Dermis blood vessel endothelial cell (primary cell): ENCODE measurements around the gene FAM72C. TPM values are rescaled to one million over a fixed set of nuclear protein-coding genes. Genes with fewer than 3 reads are reported as not detected.
"Not testable (repeated sequence)": the region's sequence is repeated elsewhere in the genome, so short reads cannot be mapped to it uniquely, and the experiment has no call there.

Source experiments
- DNase-seq: peaks from one replicate; pipeline ENCODE4 v3.0.0; 2010
- total RNA-seq: library from RNA; depleted of rRNA; stranded (reverse); fragments of >200 nt; gene quantifications from 2 replicates; pipeline ENCODE4 v1.2.3, GENCODE V29; 2014

Gene FAM72C
- 0.34 and 1.7 TPM in 2 replicates for total RNA-seq

DNA sequence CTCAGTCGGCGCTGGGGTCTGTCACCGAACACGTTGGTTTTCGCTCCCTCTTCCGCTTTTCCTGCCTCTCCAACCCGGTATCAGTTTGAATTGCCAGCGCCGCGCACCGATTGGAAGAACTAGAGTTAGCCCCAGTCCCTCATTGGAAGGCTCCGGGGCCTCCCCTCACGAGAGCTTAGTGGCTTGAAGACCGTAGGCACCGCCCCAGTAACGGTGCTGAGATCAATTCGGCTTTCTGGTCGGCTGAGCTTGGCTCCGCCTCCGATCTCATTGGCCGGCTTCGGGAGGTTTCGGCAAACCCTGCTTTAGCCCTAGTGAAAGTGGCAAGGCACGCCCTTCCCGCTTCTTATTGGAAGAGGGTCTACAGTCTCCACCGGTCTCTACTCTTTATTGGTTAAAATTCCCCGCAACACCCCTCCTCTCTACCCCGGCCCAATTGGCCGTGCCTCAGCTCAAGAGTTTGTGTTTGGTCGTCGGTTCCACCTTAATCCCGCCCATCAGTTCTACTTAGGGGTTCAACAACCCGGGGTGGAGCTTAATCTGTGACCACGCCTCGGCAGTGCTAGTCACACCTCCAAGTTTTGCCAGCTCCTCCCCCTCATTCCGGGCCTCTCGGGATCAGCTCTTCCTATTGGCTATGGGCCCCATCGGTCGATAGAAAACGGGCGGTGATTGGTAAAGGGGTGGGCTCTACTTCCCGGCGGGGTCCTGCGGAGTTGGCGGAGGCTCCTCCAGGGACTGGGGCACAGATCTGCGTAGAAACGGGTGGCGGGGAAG, at the start of gene FAM72C:
TSS of gene FAM72C (minus strand) at position 63 of the 777 bp plus-strand sequence. CDS start 845 bp downstream, outside the sequence.
- not testable (repeated sequence) for DNase-seq

DNA sequence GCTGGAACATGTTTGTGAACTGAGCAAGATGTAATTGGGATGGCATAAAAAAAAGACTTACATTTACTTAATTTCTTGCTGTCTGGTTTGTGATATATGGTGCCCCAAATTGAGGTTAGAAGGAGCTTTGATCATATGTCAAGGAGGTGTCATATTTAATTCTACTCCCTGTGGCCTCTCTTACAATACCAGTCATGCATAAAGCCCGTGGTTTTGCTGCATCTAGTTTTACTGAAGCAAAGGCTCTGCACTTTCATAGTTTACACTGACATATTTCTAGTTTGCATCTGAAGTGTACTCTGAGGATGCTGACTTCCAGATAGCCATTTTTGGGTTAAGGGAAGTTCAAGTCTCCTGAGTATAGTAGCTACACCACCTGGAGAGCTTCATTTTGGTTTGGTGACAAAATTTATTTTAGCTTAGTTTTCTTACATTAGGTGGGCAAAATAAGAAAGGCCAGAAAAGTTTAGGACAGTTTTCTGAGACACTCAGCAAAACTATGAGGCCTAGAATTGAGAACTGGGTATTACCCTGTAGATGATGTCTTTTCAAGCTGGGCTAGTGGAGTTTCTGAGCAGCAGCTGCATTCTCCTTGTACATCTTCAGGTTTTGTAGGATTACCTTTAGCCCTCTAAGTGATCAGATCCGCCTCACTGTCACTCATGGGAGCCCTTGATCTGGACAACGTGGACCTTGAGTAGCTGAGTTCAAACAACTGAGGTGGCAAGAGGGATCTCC, 48.4 kb upstream of the FAM72C start:
- not testable (repeated sequence) for DNase-seq

DNA sequence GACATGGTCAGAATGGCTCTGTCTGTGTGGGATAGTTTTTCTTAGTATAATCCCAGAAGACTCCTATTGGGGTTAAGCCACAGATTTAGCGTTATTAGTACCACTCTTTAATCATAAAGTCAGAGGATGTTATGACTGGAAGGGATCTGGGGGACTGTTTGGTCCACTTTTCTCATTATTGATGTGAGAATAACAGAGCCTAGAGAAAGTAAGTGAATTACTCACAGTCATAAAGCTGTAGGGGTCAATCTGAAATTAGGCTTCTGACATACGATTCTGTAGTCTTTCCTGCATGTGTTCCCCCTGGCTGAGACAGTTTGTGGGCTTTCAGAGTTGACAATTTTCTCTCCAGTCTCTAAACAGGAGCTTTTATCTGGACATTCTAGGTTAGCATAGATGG, 47.3 kb upstream of the FAM72C start:
- DNase-seq, result not testable (repeated sequence)

DNA sequence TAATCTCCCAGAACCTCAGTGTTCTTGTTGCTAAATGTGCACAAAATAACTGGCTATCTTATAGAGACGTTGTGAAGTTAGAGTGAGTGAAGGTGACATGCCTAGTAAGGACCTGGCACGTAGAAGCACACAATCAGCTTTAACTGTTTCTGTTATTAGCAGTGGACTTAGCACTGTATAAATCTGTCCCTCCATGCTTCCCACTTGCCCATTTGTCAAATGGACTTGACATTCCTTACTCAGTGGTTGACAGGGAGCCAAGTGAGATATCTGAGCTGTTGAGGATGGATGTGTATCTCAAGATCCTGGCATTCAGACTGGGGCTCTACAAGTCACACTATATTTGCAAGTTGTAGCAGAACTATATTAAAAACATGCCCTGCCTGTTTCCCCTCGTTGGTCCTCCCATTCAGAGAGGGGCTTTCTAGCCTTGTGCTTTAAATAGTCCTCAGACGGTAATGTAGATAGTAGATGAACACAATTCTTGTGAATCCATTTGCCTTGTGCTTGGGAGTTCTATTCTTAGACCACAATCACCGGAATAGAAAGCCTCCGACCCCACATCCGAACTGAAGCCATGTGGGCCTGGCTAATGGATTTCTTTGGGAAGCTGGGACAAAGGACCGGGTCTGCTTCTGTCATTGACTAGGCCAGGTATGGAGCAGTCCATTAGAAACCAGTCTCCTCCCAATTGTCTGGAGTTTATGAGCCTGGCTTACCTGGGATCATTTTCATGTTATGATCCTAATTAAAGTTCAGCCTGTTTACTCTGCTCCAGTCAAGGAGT, 43.6 kb upstream of the FAM72C start:
- peak; percentile 30 for DNase-seq

DNA sequence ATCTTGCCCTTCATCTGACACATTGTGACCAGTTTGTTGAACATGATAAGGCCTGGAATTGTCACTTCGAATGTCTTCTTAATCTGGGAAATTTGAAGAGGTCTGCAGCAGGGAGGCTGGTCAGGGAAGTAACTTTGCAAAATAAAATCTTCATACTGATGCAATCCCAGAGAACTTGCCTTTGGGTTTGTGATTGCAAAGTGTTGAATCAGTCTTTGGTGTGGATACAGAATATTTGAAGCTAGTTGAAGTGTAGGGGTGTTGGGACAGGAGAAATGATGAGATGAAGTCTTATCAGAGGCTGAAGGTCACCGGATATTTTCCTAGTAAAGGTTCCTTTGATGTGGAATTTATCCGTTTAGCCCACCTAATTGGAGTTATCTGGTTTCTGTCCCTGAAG, 42.7 kb upstream of the FAM72C start:
- DNase-seq, result not testable (repeated sequence)

DNA sequence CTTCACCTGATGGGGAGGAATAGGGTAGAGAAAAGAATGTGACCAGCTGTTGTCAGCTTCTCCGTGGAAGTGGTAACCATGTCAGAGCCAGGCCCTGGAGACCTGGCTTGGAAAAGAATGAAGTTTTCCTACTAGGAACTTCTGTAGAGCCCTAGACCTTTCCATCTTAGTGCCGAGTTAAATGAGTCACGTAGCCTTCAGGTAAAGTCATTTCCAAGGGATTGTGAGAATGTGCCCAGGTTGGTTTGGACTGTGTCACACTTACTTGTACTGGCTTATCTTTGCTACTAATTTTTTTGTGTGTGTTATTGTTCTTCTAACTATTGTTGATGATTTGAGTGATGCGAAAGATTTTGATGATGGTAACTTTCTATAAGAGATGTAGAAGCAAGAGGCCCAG, 42.3 kb upstream of the FAM72C start:
- not testable (repeated sequence) for DNase-seq

DNA sequence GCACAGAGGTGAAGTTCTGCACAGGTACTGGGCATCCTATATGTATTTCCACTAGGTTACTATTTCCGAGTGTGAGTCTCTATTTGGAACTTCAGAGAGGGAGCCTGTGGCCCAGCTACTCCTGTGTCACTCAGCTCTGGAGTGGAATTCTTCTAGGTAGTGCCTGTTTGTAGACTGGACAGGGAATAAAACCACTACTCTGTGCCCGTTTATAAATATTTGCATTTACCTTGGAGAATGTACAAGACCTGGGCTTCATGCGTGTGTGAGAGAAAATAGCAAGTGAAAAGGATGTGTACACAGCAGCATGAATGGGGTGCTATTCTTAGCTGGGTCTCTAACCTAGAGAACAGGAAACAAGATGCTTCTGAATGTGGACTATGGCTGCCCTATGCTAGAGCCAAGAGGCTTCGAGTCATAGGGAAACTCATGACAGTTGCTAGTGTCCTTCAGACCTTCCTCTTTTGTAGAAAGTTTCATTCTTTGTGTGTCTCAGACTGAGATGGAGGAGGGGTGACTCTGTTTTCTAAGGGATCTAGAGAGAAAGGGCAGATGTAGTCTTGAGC, 40.5 kb upstream of the FAM72C start:
- DNase-seq, result not testable (repeated sequence)

DNA sequence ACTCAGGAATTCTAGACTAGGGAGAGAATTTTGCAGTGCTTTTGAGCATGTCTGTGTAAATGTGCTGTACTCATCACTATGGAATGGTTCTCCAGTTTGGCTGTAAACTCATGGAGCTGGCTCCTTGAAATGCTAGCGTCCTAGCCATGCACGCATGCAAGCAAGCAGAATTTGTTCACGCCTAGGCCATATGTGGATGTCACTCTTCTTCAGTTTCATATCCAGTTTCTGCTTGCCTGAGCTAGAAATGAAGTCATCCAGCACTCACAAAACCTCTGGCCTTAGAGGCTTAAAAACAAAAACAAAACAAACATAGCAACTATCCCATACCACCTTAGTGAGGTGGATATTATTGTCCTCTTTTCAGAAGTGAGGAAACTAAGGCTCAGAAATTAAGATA, 37.6 kb upstream of the FAM72C start:
- DNase-seq, result not testable (repeated sequence)

DNA sequence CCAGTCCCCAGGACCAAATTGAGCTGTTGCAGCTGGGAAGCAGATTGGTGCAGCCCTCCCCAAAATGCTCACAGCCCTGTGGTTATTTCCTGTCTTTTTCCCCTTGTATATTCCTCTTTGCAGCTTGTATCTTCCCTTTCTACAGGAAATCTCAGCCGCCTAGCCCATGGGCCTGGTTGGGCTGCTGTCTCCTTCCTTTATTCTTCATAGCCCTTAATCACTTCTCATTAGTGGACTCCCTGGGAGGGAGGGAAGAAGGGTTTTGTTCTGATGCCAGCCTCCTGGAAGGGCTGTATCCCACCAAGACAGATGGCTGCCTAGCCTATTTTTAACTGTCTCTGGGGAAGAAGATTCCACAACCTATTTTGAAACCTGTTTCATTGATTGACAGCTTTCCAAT, 32.5 kb upstream of the FAM72C start:
- not testable (repeated sequence) for DNase-seq

DNA sequence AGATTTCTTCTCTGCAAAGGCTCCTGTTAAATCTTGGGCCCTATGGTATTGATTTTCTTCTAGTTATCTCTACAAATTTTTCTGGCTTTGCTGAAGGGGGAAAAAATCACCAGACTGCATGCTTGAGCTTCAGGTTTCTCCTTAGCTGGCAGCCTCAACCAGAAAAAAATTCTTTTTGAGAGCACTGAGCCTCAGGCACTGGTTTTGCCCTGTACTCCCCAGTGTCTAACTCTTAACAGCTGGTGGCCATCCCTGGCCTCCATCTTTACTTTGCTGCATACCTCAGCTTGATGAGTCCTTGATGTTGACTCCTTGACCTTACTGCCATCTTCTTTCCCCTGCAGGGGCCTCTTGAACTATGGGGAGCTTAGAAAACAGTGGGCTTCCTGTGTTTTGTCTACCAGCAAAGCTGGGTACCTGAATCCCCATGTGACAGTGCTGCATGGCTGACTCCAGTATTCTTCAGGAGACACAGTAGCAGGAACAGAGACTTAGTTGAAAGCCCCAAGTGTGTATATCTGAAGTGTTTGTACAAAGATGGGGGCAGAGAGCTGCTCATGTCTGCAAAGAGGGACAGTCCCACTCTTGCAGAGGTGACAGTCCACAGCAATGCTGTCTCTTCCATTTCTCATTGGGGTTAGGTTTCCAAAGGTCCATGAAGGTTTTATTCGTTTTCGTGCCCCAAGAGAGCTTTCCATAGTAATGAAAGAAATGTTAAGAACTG, 31.7 kb upstream of the FAM72C start:
- DNase-seq, result not testable (repeated sequence)

DNA sequence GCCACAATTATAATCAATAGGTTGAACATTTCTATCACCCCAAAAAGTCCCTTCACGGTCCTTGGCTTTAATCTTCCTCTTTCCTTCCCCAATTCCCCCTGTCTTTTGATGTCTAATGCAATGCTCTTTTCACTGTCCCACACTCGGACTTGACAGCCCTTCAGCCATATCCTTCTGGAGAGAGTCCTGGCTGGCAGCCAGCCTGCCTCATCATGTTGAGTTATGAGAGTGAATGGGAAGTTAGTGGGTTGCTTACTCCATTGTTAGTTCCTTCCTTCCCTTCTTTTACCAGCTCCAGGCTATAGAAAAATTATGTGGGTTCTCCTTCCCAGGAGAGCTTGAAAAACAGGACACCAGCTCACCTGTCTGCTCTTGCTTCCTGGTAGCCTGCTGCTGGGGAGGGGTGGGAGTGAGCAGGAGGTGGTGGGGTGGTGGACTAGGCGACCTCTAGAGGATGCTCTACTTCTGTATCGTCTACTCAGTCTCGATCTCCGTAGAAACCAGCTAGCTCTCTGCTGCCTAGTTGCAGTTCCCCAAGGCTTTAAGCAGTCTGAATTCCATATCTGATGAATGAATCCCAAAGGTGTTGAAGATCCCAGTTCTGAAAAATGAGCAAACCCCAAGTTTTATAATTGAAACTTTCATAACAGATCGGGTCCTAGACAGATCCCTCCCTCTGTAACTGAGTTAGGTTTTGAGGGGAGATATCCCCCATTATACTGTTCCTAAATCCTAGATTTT, 30.5 kb upstream of the FAM72C start:
- DNase-seq, result peak; percentile 36

DNA sequence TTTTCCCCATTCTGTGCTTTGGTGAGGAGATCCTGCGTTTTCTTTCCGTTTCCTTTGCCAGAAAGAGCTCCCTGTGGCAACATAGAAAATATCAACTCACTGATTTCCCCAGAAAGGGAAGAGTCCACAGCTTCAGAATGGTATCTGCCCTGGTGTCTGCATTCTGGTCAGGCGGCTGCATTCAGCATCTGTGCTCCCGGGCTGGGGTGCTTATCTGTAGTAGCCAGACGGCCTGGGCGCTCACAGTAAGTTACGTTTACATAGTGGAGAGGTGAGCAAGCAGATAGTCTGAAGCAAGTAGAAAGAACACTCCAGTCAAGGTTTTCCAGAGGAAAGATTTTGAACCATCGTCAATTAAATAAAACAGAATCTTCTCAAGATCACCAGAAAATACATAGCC, 29.3 kb upstream of the FAM72C start:
- not testable (repeated sequence) for DNase-seq

DNA sequence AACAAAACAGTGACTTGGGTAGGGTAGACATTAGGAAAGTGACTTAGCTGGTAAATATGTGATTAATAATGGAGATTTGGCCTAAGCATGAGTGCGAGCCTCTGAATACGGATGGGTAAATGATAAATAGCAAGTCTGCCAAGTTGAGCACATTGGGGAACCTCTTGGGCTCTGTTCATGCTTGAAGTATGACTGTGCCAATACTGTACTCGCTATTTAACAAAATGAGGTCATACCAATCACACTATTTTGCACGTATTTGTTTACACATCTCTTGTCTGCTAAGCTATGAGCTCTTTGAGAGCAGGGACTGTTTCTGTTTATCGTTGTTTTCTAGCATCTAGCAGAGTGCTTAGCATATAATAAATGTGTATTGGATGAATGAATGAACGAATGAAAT, 24.2 kb upstream of the FAM72C start:
- not testable (repeated sequence) for DNase-seq

DNA sequence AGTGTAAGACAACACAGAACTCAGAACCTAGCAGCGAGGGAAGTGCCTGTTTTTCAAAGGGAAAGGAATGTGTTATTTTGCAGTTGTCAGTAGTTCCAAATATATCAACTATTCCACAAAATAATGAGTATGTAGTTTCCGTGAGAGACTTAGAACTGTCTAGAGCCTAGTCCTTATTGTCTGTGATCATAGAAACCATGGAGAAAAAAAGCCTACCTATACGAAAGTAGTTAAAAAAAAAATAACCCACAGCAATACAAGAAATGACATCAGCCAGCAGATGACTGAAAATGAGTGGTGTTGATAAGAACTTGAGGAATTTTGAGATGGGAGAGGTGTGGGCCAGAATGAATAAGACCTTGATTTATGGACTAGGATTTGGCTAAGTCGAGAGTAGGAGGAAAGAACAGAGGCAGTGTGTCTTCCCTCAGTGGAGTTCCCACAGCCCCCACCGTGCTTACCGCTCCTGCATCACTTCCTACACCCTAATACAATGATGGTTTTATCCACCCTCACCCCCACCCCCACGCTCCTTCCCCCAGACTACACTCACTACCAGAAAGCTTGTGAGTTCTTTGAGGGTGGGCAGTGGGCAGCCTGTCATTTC, 21.6 kb upstream of the FAM72C start:
- DNase-seq, result not testable (repeated sequence)

DNA sequence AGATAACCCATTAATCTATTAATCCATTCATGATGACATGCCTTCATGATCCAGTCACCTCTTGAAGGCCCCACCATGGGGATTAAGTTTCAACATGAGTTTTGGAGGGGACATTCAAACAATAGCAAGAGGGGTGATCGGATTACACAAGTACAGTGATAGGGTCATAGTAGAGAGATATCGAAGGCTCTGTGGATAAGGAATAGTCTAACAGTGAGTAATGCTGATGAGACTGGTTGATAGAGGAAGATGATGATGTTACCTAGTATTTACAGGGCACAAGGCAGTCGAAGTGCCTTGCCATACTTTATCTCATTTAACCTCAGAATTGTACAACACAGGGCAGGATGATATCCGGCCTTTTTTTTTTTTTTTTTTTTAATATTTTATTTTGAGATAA, 18.9 kb upstream of the FAM72C start:
- not testable (repeated sequence) for DNase-seq

DNA sequence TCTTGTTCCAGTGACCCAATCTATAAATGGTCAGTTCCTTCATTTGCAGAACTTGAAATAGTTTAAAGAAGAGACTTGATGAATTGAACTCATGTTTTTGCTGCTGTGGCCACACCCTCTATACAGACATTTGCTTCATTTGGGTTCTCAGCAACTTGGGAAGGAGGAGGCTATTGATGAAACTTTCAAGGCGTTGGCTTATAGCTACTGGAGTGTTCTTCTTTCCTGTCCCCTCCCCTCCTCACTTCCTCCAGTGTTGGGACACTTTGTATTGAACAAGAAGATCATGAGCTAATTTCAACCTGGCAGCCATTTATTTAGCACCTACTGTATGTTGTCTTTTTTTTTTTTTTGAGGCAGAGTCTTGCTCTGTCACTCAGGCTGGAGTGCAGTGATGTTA, 17.9 kb upstream of the FAM72C start:
- not testable (repeated sequence) for DNase-seq

DNA sequence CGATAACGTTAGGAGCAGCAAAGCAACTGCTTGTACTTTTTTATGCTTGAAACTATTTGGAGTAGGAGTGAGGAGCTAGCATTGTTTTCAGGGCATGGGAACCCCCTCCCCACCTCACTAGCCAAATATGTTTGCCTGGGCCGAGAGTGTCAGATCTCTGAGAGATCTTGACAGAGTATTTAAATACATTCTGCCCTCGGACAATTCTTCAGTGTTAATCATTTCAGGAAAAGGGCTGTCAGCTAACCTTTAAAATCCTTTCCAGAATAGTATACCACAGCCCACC, 17.6 kb upstream of the FAM72C start:
- DNase-seq, result not testable (repeated sequence)

DNA sequence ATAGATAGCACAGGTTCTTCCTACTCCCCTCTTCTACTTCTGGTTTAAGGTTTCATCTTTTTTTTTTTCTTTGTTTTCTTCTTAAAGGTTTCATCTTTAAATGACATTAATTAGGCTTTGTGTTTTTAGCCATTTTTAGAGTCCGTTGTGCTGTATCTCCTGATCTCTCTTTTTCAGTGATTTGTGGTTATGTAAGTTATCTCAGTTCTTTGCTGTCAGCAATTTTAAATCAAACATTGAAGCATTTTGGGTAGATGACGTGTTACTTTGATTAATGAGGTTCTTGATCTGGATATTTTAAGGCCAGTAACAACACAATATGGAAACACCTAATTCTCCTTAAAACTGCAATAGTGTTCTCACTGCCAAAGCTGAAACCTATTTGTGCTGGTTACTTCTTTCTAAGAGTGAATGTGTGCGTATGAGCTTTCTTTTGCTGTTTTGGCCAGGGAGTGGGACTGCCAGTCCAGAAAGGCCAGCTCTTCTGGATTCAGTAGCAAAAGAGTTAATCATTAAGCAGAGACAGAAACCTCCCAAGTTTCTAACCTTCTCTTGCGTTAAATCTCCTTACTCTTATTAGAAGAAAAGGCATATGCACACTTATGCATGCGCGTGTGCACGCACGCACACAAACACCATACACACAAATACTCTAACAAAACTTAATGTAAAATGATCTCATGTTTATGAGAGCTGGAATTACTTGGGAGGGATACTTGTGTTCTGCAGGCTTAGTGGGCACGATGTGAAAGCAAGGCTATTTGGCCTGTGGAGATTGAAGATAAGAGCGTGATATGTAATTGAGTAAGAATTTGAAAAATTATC, 17.0 kb upstream of the FAM72C start:
- DNase-seq, result not testable (repeated sequence)

DNA sequence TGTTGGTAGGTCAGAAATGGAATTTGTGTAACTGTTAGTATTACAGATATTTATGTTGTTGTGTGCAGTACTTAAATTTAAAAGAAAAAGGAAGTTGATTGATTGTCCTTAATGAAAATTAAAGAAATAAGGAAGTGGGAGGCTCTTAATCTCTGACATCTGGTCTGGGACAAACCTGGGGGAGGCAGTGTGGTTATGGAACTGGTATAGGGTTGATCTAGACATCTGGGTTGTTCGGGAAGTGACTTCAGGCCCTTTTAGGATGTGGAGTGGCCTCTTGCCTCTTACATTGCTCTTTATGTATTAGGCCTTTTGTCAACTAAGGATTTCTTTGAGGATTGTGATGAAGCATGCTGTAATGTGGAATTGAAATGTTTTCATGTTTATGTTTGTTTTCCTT, 16.1 kb upstream of the FAM72C start:
- DNase-seq, result not testable (repeated sequence)
